Measurements from ENCODE around the gene SLC22A12.

Gene SLC22A12

GRCh38 chr11:64626637-64627036 is 35.6 kb downstream of the SLC22A12 start:
- Histone ChIP-seq H3K27ac (no peak overlapping the region), H3K36me3 (ENCODE audit: control insufficient read depth, insufficient read depth, low read length) (no peaks in the 10 kb centered on the region)
- TF ChIP-seq CTCF (IDR thresholded peaks at IDR 0.05): no peak

GRCh38 chr11:64627371-64627770 is 36.4 kb downstream of the SLC22A12 start:
- H3K79me2 ChIP-seq: no peaks in the 10 kb centered on the region
- no peak overlapping the region for H3K4me2 ChIP-seq (ENCODE audit: low read length)
- H3K9me3 ChIP-seq (ENCODE audit: control insufficient read depth, low read length): no peaks in the 10 kb centered on the region
- no peaks in the 10 kb centered on the region for H3K36me3 ChIP-seq (ENCODE audit: control insufficient read depth, insufficient read depth, low read length)
- H3K4me3 ChIP-seq (ENCODE audit: low read depth, low read length): no peak overlapping the region
- no peak for TF ChIP-seq CTCF (IDR thresholded peaks at IDR 0.05)
- no peak overlapping the region for H3K9ac ChIP-seq
- H3K27me3 ChIP-seq (ENCODE audit: control insufficient read depth, insufficient read depth, low read length): no peaks in the 10 kb centered on the region
- no peak overlapping the region for H3K27ac ChIP-seq
- no peak overlapping the region for H2AFZ ChIP-seq
- H3K4me1 ChIP-seq: no peaks in the 10 kb centered on the region

More at GRCh38 chr11:64626637-64627036, 35.6 kb downstream of the SLC22A12 start:
- H3K27me3 ChIP-seq (ENCODE audit: control insufficient read depth, insufficient read depth, low read length): no peaks in the 10 kb centered on the region
- no peak overlapping the region for H3K4me3 ChIP-seq (ENCODE audit: low read depth, low read length)
- no peaks in the 10 kb centered on the region for H3K9me3 ChIP-seq (ENCODE audit: control insufficient read depth, low read length)
- H2AFZ ChIP-seq: no peak overlapping the region
- H3K4me2 ChIP-seq (ENCODE audit: low read length): no peak overlapping the region
- no peaks in the 10 kb centered on the region for H3K4me1 ChIP-seq
- H3K79me2 ChIP-seq: no peaks in the 10 kb centered on the region
- H3K9ac ChIP-seq: no peak overlapping the region

GRCh38 chr11:64628596-64628995 is 37.6 kb downstream of the SLC22A12 start:
- no peak overlapping the region for H3K4me3 ChIP-seq (ENCODE audit: low read depth, low read length)
- no peaks in the 10 kb centered on the region for H3K4me1 ChIP-seq
- no peaks in the 10 kb centered on the region for H3K79me2 ChIP-seq
- no peak overlapping the region for H3K9ac ChIP-seq
- H3K27ac ChIP-seq: no peak overlapping the region
- no peak for TF ChIP-seq CTCF (IDR thresholded peaks at IDR 0.05)
- no peaks in the 10 kb centered on the region for H3K36me3 ChIP-seq (ENCODE audit: control insufficient read depth, insufficient read depth, low read length)
- H3K27me3 ChIP-seq (ENCODE audit: control insufficient read depth, insufficient read depth, low read length): no peaks in the 10 kb centered on the region
- H3K9me3 ChIP-seq (ENCODE audit: control insufficient read depth, low read length): no peaks in the 10 kb centered on the region
- H3K4me2 ChIP-seq (ENCODE audit: low read length): no peak overlapping the region
- H2AFZ ChIP-seq: no peak overlapping the region

- Histone ChIP-seq H2AFZ (no peak overlapping the region), H3K4me3 (ENCODE audit: low read depth, low read length) (no peak overlapping the region), H3K36me3 (ENCODE audit: control insufficient read depth, insufficient read depth, low read length) (no peaks in the 10 kb centered on the region), H3K27me3 (ENCODE audit: control insufficient read depth, insufficient read depth, low read length) (no peaks in the 10 kb centered on the region), H3K9me3 (ENCODE audit: control insufficient read depth, low read length) (no peaks in the 10 kb centered on the region), H3K4me2 (ENCODE audit: low read length) (no peak overlapping the region), H3K9ac (no peak overlapping the region), H3K4me1 (no peaks in the 10 kb centered on the region), H3K79me2 (no peaks in the 10 kb centered on the region), H3K27ac (no peak overlapping the region)
- TF ChIP-seq CTCF (IDR thresholded peaks at IDR 0.05): no peak
Observed at GRCh38 chr11:64629103-64629502, 38.1 kb downstream of the SLC22A12 start.

GRCh38 chr11:64629796-64630562 is 39.0 kb downstream of the SLC22A12 start:
- Histone ChIP-seq H3K27me3 (ENCODE audit: control insufficient read depth, insufficient read depth, low read length) (no peaks in the 10 kb centered on the region), H3K79me2 (no peaks in the 10 kb centered on the region), H3K36me3 (ENCODE audit: control insufficient read depth, insufficient read depth, low read length) (no peaks in the 10 kb centered on the region), H3K4me2 (ENCODE audit: low read length) (no peak overlapping the region), H3K9ac (no peak overlapping the region), H3K4me1 (no peaks in the 10 kb centered on the region), H2AFZ (no peak overlapping the region), H3K27ac (no peak overlapping the region), H3K9me3 (ENCODE audit: control insufficient read depth, low read length) (no peaks in the 10 kb centered on the region), H3K4me3 (ENCODE audit: low read depth, low read length) (no peak overlapping the region)
- no peak for TF ChIP-seq CTCF (IDR thresholded peaks at IDR 0.05)

All from parathyroid adenoma (tissue), 2 donors.